Right lobe of liver (tissue), 6 donors: ENCODE results near the gene FBXL17. TPM values are rescaled to one million over a fixed set of nuclear protein-coding genes. Genes with fewer than 3 reads are reported as not detected.

Source experiments
- ATAC-seq, 4 donors: fragments of 200-7000 bp; cut with Tn5 transposase; one replicate each; pipeline ENCODE4 v1.9.1; 2020; ENCODE audit warnings: mild to moderate bottlenecking in 4 of 4, moderate library complexity in 4 of 4
- DNase-seq, 3 donors: peaks; one replicate each; pipeline ENCODE4 v3.0.0-alpha.2; 2020
- H3K27ac ChIP-seq, 3 donors: fragments of 200-600 bp; one replicate each; pipeline ENCODE4 v1.8.0; 2022
- H3K27me3 ChIP-seq, 2 donors: fragments of 200-600 bp; one replicate each; pipeline ENCODE4 v1.8.0; 2022
- H3K36me3 ChIP-seq, 4 donors: fragments of 200-600 bp; sonication (generic) in 1 of 4; one replicate each; pipeline versions ENCODE4 v1.5.1 to v1.8.0; 2017 to 2022; ENCODE audit warnings: control low read depth in 1 of 4
- H3K4me1 ChIP-seq, 4 donors: fragments of 200-600 bp; sonication (generic) in 1 of 4; one replicate each; pipeline versions ENCODE4 v1.5.1 to v1.8.0; 2017 to 2022; ENCODE audit warnings: control low read depth in 1 of 4
- H3K4me3 ChIP-seq, 3 donors: fragments of 200-600 bp; one replicate each; pipeline ENCODE4 v1.8.0; 2022
- H3K9me3 ChIP-seq, 4 donors: fragments of 200-600 bp; sonication (generic) in 1 of 4; one replicate each; pipeline versions ENCODE4 v1.5.1 to v1.8.0; 2017 to 2022; ENCODE audit warnings: control low read depth in 1 of 4
- CTCF ChIP-seq, 4 donors: fragments of 200-600 bp in 3 of 4; fragments of 450-650 bp in 1 of 4; IDR thresholded peaks; one replicate each; pipeline versions ENCODE4 v1.5.1 to v1.8.0; 2016 to 2022; ENCODE audit warnings: antibody characterized with exemption in 4 of 4, mild to moderate bottlenecking in 2 of 4
- POLR2A ChIP-seq: fragments of 450-650 bp; IDR thresholded peaks from one replicate; pipeline ENCODE4 v1.6.1; 2017; ENCODE audit warnings: antibody characterized with exemption, mild to moderate bottlenecking
- WGBS: methylation state at CpG from one replicate; pipeline ENCODE4 v1.1.6; 2018; ENCODE audit warnings: low coverage, low lambda C conversion rate; ENCODE audit not compliant: insufficient coverage; ENCODE audit errors: missing lambda C conversion rate; 5-methylcytosine and 5-hydroxymethylcytosine counted together
- intact Hi-C, 2 donors: fragments of 100-400 bp; cut with DNase I; formaldehyde crosslinking; loops; one replicate each; pipeline versions ENCODE4 v1.11.2 to v1.14.1; 2022
- total RNA-seq, 6 experiments: library from RNA; depleted of rRNA in 2 of 6; stranded (reverse); fragments of >200 nt in 2 of 6; fragmentation: NEBNext Ultra II Directional in 3 of 6; extraction: Animal tissue kit (Norgen Biotek cat#: 25700) in 3 of 6; gene quantifications; one replicate each; pipeline versions ENCODE4 v1.1.0 to v1.2.4, GENCODE V29; 2016 to 2023
- donor health status: DM: no; HTN: yes; CAD: no.
- donor health status: DM: no; HTN: no; CAD: no.
- donor health status: DM: no; HTN: no; CAD: no.
- donor health status: DM: no; HTN: yes; CAD: no.
- donor health status: DM: no; HTN: yes; CAD: no.

Gene FBXL17
- total RNA-seq, 6 experiments from 2014 or later, result 7.7 to 10.6 (median 9.1) TPM

- Histone ChIP-seq H3K27me3 (no peaks in the 10 kb centered on the region), H3K27ac (peak overlapping the region; percentile 96 to 99 (median 98)), H3K4me3 (peak overlapping the region; percentile 77 to 93 (median 87)), H3K4me1 (peaks cover 0 to 21% (median 1%) of the 10 kb centered on the region in 4 donors), H3K36me3 (no peaks in the 10 kb centered on the region), H3K9me3 (no peaks in the 10 kb centered on the region)
- ATAC-seq, result peak; percentile 0 to 6 (median 0)
- no peak for TF ChIP-seq POLR2A
- TF ChIP-seq CTCF (IDR thresholded peaks at IDR 0.05), result no peak
- no peak for DNase-seq
- 1% methylated on average over 9 of the region's 9 CpGs for WGBS
- intact Hi-C loops, result no loop called here
These were observed 959 bp upstream of the FBXL17 start for GRCh38 chr5:108382784-108383330.

- ATAC-seq, result peak; percentile 51 to 73 (median 71)
- whole genome bisulfite sequencing, result no CpG with 5 or more reads among the region's 74 CpGs
- H3K9me3 ChIP-seq, result no peaks in the 10 kb centered on the region
- H3K4me3 ChIP-seq, result peak overlapping the region; percentile 77 to 93 (median 87)
- no peaks in the 10 kb centered on the region for H3K27me3 ChIP-seq
- no peaks in the 10 kb centered on the region for H3K36me3 ChIP-seq
- peak; percentile 84 to 86 (median 85) for DNase-seq
- intact Hi-C loops, result no loop called here
- peaks cover 0 to 21% (median 1%) of the 10 kb centered on the region in 4 donors for H3K4me1 ChIP-seq
- TF ChIP-seq CTCF (IDR thresholded peaks at IDR 0.05) (no peak), POLR2A (peak; percentile 59)
- peak overlapping the region; percentile 96 to 99 (median 98) for H3K27ac ChIP-seq
These were observed 446 bp downstream of the FBXL17 start for GRCh38 chr5:108381350-108381953.

GRCh38 chr5:108380531-108381349 lies 1.2 kb downstream of the FBXL17 start:
- ATAC-seq, result no peak
- 0% methylated on average over 11 of the region's 85 CpGs for WGBS
- intact Hi-C loops, result no loop called here

More at GRCh38 chr5:108380531-108381349, 1.2 kb downstream of the FBXL17 start:
- Histone ChIP-seq H3K27me3 (no peaks in the 10 kb centered on the region), H3K27ac (peak overlapping the region; percentile 96 to 99 (median 98)), H3K4me1 (peaks cover 0 to 21% (median 1%) of the 10 kb centered on the region in 4 donors), H3K36me3 (no peaks in the 10 kb centered on the region), H3K4me3 (peak overlapping the region; percentile 77 to 93 (median 87)), H3K9me3 (no peaks in the 10 kb centered on the region)
- TF ChIP-seq POLR2A (no peak), CTCF (IDR thresholded peaks at IDR 0.05) (no peak)
- DNase-seq, result peak; percentile 54 to 65 (median 57)
